ENCODE results near the gene SFXN3. TPM values are rescaled to one million over a fixed set of nuclear protein-coding genes. Genes with fewer than 3 reads are reported as not detected.

The SFXN3 gene
- total RNA-seq, 1 experiment from 2014 or later, result 8.5 TPM

GRCh38 chr10:101003639-101004206 lies 27.3 kb upstream of the SFXN3 start:
- H3K36me3 ChIP-seq (ENCODE audit: insufficient read depth, low read length), result 0 out of 2 replicates have a peak, but pooled peaks cover 3% of the 10 kb centered on the region
- H3K4me1 ChIP-seq (ENCODE audit: low read length), result peaks cover 3% of the 10 kb centered on the region
- no peaks in the 10 kb centered on the region for H3K27me3 ChIP-seq (ENCODE audit: low read length)
- no peak overlapping the region for H3K4me3 ChIP-seq (ENCODE audit: low read length)
- no peak overlapping the region for H2AFZ ChIP-seq (ENCODE audit: low read length)
- no peak overlapping the region for H3K9ac ChIP-seq (ENCODE audit: low read length)
- no peak for DNase-seq
- no peaks in the 10 kb centered on the region for H3K9me2 ChIP-seq (replicated peaks; ENCODE audit: insufficient read depth, low read length)
- no peak overlapping the region for H3K4me2 ChIP-seq (ENCODE audit: low read depth, low read length, poor library complexity, severe bottlenecking)
- no peaks in the 10 kb centered on the region for H4K20me1 ChIP-seq (ENCODE audit: insufficient read depth, low read depth, low read length)
- H3K79me2 ChIP-seq (ENCODE audit: low read length), result peaks cover 12% of the 10 kb centered on the region
- H3K9me3 ChIP-seq (ENCODE audit: low read length), result no peaks in the 10 kb centered on the region
- H3K27ac ChIP-seq (ENCODE audit: low read length), result no peak overlapping the region

GRCh38 chr10:101005361-101005760 lies 25.7 kb upstream of the SFXN3 start:
- no peaks in the 10 kb centered on the region for H4K20me1 ChIP-seq (ENCODE audit: insufficient read depth, low read depth, low read length)
- H3K4me3 ChIP-seq (ENCODE audit: low read length), result no peak overlapping the region
- H3K9me2 ChIP-seq (replicated peaks; ENCODE audit: insufficient read depth, low read length), result no peaks in the 10 kb centered on the region
- DNase-seq, result no peak
- H3K27me3 ChIP-seq (ENCODE audit: low read length), result no peaks in the 10 kb centered on the region
- no peak overlapping the region for H2AFZ ChIP-seq (ENCODE audit: low read length)
- no peak overlapping the region for H3K4me2 ChIP-seq (ENCODE audit: low read depth, low read length, poor library complexity, severe bottlenecking)
- H3K9ac ChIP-seq (ENCODE audit: low read length), result no peak overlapping the region
- H3K4me1 ChIP-seq (ENCODE audit: low read length), result peaks cover 3% of the 10 kb centered on the region; the same call in 1 of the 2 replicates
- H3K79me2 ChIP-seq (ENCODE audit: low read length), result peaks cover 6% of the 10 kb centered on the region
- 0 out of 2 replicates have a peak, but pooled peaks cover 3% of the 10 kb centered on the region for H3K36me3 ChIP-seq (ENCODE audit: insufficient read depth, low read length)
- no peaks in the 10 kb centered on the region for H3K9me3 ChIP-seq (ENCODE audit: low read length)
- no peak overlapping the region for H3K27ac ChIP-seq (ENCODE audit: low read length)

GRCh38 chr10:101005869-101006567 lies 25.0 kb upstream of the SFXN3 start:
- H3K4me1 ChIP-seq (ENCODE audit: low read length), result peaks cover 3% of the 10 kb centered on the region; the same call in 1 of the 2 replicates
- no peak overlapping the region for H3K4me3 ChIP-seq (ENCODE audit: low read length)
- H3K9me2 ChIP-seq (replicated peaks; ENCODE audit: insufficient read depth, low read length), result no peaks in the 10 kb centered on the region
- H4K20me1 ChIP-seq (ENCODE audit: insufficient read depth, low read depth, low read length), result no peaks in the 10 kb centered on the region
- H3K9me3 ChIP-seq (ENCODE audit: low read length), result no peaks in the 10 kb centered on the region
- H3K79me2 ChIP-seq (ENCODE audit: low read length), result peaks cover 4% of the 10 kb centered on the region
- H3K4me2 ChIP-seq (ENCODE audit: low read depth, low read length, poor library complexity, severe bottlenecking), result no peak overlapping the region
- no peak overlapping the region for H2AFZ ChIP-seq (ENCODE audit: low read length)
- H3K27me3 ChIP-seq (ENCODE audit: low read length), result no peaks in the 10 kb centered on the region
- DNase-seq, result no peak
- H3K27ac ChIP-seq (ENCODE audit: low read length), result no peak overlapping the region
- 0 out of 2 replicates have a peak, but pooled peaks cover 3% of the 10 kb centered on the region for H3K36me3 ChIP-seq (ENCODE audit: insufficient read depth, low read length)
- no peak overlapping the region for H3K9ac ChIP-seq (ENCODE audit: low read length)

GRCh38 chr10:101006593-101007098 lies 24.4 kb upstream of the SFXN3 start:
- Histone ChIP-seq H3K9me2 (replicated peaks; ENCODE audit: insufficient read depth, low read length) (no peaks in the 10 kb centered on the region), H3K9me3 (ENCODE audit: low read length) (no peaks in the 10 kb centered on the region), H3K27ac (ENCODE audit: low read length) (no peak overlapping the region), H3K79me2 (ENCODE audit: low read length) (no peaks in the 10 kb centered on the region), H3K4me3 (ENCODE audit: low read length) (no peak overlapping the region), H2AFZ (ENCODE audit: low read length) (no peak overlapping the region), H3K4me1 (ENCODE audit: low read length) (peaks cover 3% of the 10 kb centered on the region; the same call in 1 of the 2 replicates), H3K27me3 (ENCODE audit: low read length) (no peaks in the 10 kb centered on the region), H3K9ac (ENCODE audit: low read length) (no peak overlapping the region), H4K20me1 (ENCODE audit: insufficient read depth, low read depth, low read length) (no peaks in the 10 kb centered on the region), H3K4me2 (ENCODE audit: low read depth, low read length, poor library complexity, severe bottlenecking) (no peak overlapping the region), H3K36me3 (ENCODE audit: insufficient read depth, low read length) (0 out of 2 replicates have a peak, but pooled peaks cover 3% of the 10 kb centered on the region)
- DNase-seq, result no peak

GRCh38 chr10:101007099-101007711 lies 23.8 kb upstream of the SFXN3 start:
- Histone ChIP-seq H3K79me2 (ENCODE audit: low read length) (no peaks in the 10 kb centered on the region), H3K36me3 (ENCODE audit: insufficient read depth, low read length) (0 out of 2 replicates have a peak, but pooled peaks cover 3% of the 10 kb centered on the region), H3K4me2 (ENCODE audit: low read depth, low read length, poor library complexity, severe bottlenecking) (no peak overlapping the region), H3K9ac (ENCODE audit: low read length) (no peak overlapping the region), H3K4me3 (ENCODE audit: low read length) (no peak overlapping the region), H4K20me1 (ENCODE audit: insufficient read depth, low read depth, low read length) (no peaks in the 10 kb centered on the region), H3K4me1 (ENCODE audit: low read length) (peaks cover 3% of the 10 kb centered on the region; the same call in 1 of the 2 replicates), H3K27me3 (ENCODE audit: low read length) (no peaks in the 10 kb centered on the region), H2AFZ (ENCODE audit: low read length) (no peak overlapping the region), H3K9me3 (ENCODE audit: low read length) (no peaks in the 10 kb centered on the region), H3K27ac (ENCODE audit: low read length) (no peak overlapping the region), H3K9me2 (replicated peaks; ENCODE audit: insufficient read depth, low read length) (no peaks in the 10 kb centered on the region)
- no peak for DNase-seq

GRCh38 chr10:101007915-101008822 lies 22.9 kb upstream of the SFXN3 start:
- H3K4me3 ChIP-seq (ENCODE audit: low read length), result no peak overlapping the region
- H3K36me3 ChIP-seq (ENCODE audit: insufficient read depth, low read length), result 0 out of 2 replicates have a peak, but pooled peaks cover under 1% of the 10 kb centered on the region
- DNase-seq, result no peak
- no peak overlapping the region for H3K4me2 ChIP-seq (ENCODE audit: low read depth, low read length, poor library complexity, severe bottlenecking)
- H3K9me2 ChIP-seq (replicated peaks; ENCODE audit: insufficient read depth, low read length), result no peaks in the 10 kb centered on the region
- H4K20me1 ChIP-seq (ENCODE audit: insufficient read depth, low read depth, low read length), result no peaks in the 10 kb centered on the region
- H3K4me1 ChIP-seq (ENCODE audit: low read length), result peaks cover 9% of the 10 kb centered on the region
- H3K27ac ChIP-seq (ENCODE audit: low read length), result no peak overlapping the region
- H3K9me3 ChIP-seq (ENCODE audit: low read length), result no peaks in the 10 kb centered on the region
- H2AFZ ChIP-seq (ENCODE audit: low read length), result no peak overlapping the region
- H3K27me3 ChIP-seq (ENCODE audit: low read length), result no peaks in the 10 kb centered on the region
- no peak overlapping the region for H3K9ac ChIP-seq (ENCODE audit: low read length)
- H3K79me2 ChIP-seq (ENCODE audit: low read length), result no peaks in the 10 kb centered on the region

- no peak overlapping the region for H3K4me3 ChIP-seq (ENCODE audit: low read length)
- H2AFZ ChIP-seq (ENCODE audit: low read length), result no peak overlapping the region
- H3K27ac ChIP-seq (ENCODE audit: low read length), result no peak overlapping the region
- H3K9ac ChIP-seq (ENCODE audit: low read length), result no peak overlapping the region
- no peaks in the 10 kb centered on the region for H3K9me3 ChIP-seq (ENCODE audit: low read length)
- H3K9me2 ChIP-seq (replicated peaks; ENCODE audit: insufficient read depth, low read length), result no peaks in the 10 kb centered on the region
- H3K4me1 ChIP-seq (ENCODE audit: low read length), result peaks cover 14% of the 10 kb centered on the region
- DNase-seq, result no peak
- H4K20me1 ChIP-seq (ENCODE audit: insufficient read depth, low read depth, low read length), result no peaks in the 10 kb centered on the region
- no peaks in the 10 kb centered on the region for H3K36me3 ChIP-seq (ENCODE audit: insufficient read depth, low read length)
- no peaks in the 10 kb centered on the region for H3K79me2 ChIP-seq (ENCODE audit: low read length)
- H3K4me2 ChIP-seq (ENCODE audit: low read depth, low read length, poor library complexity, severe bottlenecking), result no peak overlapping the region
- no peaks in the 10 kb centered on the region for H3K27me3 ChIP-seq (ENCODE audit: low read length)
These were observed 22.1 kb upstream of the SFXN3 start for GRCh38 chr10:101008823-101009423.

Data from Karpas-422 (cell line).